Measurements from ENCODE around the gene GPR156.

GRCh38 chr3:120289636-120290035 is 4.6 kb upstream of the GPR156 start:
- TF ChIP-seq, protein P1, sequence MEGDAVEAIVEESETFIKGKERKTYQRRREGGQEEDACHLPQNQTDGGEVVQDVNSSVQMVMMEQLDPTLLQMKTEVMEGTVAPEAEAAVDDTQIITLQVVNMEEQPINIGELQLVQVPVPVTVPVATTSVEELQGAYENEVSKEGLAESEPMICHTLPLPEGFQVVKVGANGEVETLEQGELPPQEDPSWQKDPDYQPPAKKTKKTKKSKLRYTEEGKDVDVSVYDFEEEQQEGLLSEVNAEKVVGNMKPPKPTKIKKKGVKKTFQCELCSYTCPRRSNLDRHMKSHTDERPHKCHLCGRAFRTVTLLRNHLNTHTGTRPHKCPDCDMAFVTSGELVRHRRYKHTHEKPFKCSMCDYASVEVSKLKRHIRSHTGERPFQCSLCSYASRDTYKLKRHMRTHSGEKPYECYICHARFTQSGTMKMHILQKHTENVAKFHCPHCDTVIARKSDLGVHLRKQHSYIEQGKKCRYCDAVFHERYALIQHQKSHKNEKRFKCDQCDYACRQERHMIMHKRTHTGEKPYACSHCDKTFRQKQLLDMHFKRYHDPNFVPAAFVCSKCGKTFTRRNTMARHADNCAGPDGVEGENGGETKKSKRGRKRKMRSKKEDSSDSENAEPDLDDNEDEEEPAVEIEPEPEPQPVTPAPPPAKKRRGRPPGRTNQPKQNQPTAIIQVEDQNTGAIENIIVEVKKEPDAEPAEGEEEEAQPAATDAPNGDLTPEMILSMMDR (IDR thresholded peaks at IDR 0.05; ENCODE audit: insufficient read depth, low read length): no peak
- no peak for TF ChIP-seq POLR2AphosphoS5 (IDR thresholded peaks at IDR 0.05; ENCODE audit: low read depth)
